IPS-20b (cell line): ENCODE measurements around the gene SRGAP2C.
"Not testable (repeated sequence)": the region's sequence is repeated elsewhere in the genome, so short reads cannot be mapped to it uniquely, and the experiment has no call there.

Source experiments
- H3K27ac ChIP-seq: one replicate; pipeline ENCODE4 v1.5.1; 2013; ENCODE audit warnings: low read length
- H3K27me3 ChIP-seq: 2 replicates; pipeline ENCODE4 v1.6.1; 2013; ENCODE audit warnings: mild to moderate bottlenecking, low read length, inconsistent platforms; ENCODE audit not compliant: insufficient read depth
- H3K36me3 ChIP-seq: 2 replicates; pipeline ENCODE4 v1.6.1; 2013; ENCODE audit warnings: low read depth, mild to moderate bottlenecking, inconsistent platforms, low read length, moderate library complexity; ENCODE audit not compliant: insufficient read depth
- H3K4me1 ChIP-seq: 2 replicates; pipeline ENCODE4 v1.6.1; 2013; ENCODE audit warnings: mild to moderate bottlenecking, control low read depth, inconsistent platforms, low read length, moderate library complexity; ENCODE audit not compliant: insufficient read depth
- H3K4me3 ChIP-seq: 2 replicates; pipeline ENCODE4 v1.5.1; 2013; ENCODE audit warnings: mild to moderate bottlenecking, low read length, inconsistent platforms
- H3K9ac ChIP-seq: 2 replicates; pipeline ENCODE4 v1.6.1; 2013; ENCODE audit warnings: low read depth, mild to moderate bottlenecking, inconsistent platforms, low read length, moderate library complexity
- H3K9me3 ChIP-seq: 2 replicates; pipeline ENCODE4 v1.6.1; 2013; ENCODE audit warnings: mild to moderate bottlenecking, low read depth, low read length, inconsistent platforms; ENCODE audit not compliant: insufficient read depth

Gene SRGAP2C

GRCh38 chr1:121362234-121362883 is 177.6 kb downstream of the SRGAP2C start:
- H3K4me3 ChIP-seq, H3K36me3 ChIP-seq, H3K9ac ChIP-seq, H3K27ac ChIP-seq, H3K4me1 ChIP-seq, H3K9me3 ChIP-seq, H3K27me3 ChIP-seq: not testable (repeated sequence)

- H3K4me1 ChIP-seq, H3K4me3 ChIP-seq, H3K9me3 ChIP-seq, H3K9ac ChIP-seq, H3K27ac ChIP-seq, H3K36me3 ChIP-seq, H3K27me3 ChIP-seq: not testable (repeated sequence)
Observed at GRCh38 chr1:121365316-121365715, 180.5 kb downstream of the SRGAP2C start.

- H3K4me1 ChIP-seq, H3K27ac ChIP-seq, H3K36me3 ChIP-seq, H3K4me3 ChIP-seq, H3K27me3 ChIP-seq, H3K9me3 ChIP-seq, H3K9ac ChIP-seq: not testable (repeated sequence)
Observed at GRCh38 chr1:121365723-121366122, 180.9 kb downstream of the SRGAP2C start.

GRCh38 chr1:121366171-121366570 is 181.4 kb downstream of the SRGAP2C start:
- not testable (repeated sequence) for H3K36me3 ChIP-seq, H3K4me3 ChIP-seq, H3K27ac ChIP-seq, H3K4me1 ChIP-seq, H3K9me3 ChIP-seq, H3K27me3 ChIP-seq, H3K9ac ChIP-seq

- H3K9ac ChIP-seq, H3K9me3 ChIP-seq, H3K27me3 ChIP-seq: not testable (repeated sequence)
Observed at GRCh38 chr1:121368910-121369309, 184.1 kb downstream of the SRGAP2C start.

GRCh38 chr1:121369959-121370358 is 185.2 kb downstream of the SRGAP2C start:
- H3K4me1 ChIP-seq, H3K9ac ChIP-seq, H3K9me3 ChIP-seq: not testable (repeated sequence)

More at GRCh38 chr1:121368910-121369309, 184.1 kb downstream of the SRGAP2C start:
- H3K4me3 ChIP-seq, H3K27ac ChIP-seq, H3K36me3 ChIP-seq, H3K4me1 ChIP-seq: not testable (repeated sequence)

GRCh38 chr1:121374851-121375367 is 190.1 kb downstream of the SRGAP2C start:
- H3K27me3 ChIP-seq, H3K4me3 ChIP-seq, H3K27ac ChIP-seq, H3K4me1 ChIP-seq, H3K9me3 ChIP-seq, H3K9ac ChIP-seq, H3K36me3 ChIP-seq: not testable (repeated sequence)

More at GRCh38 chr1:121369959-121370358, 185.2 kb downstream of the SRGAP2C start:
- not testable (repeated sequence) for H3K27me3 ChIP-seq, H3K36me3 ChIP-seq, H3K4me3 ChIP-seq, H3K27ac ChIP-seq

- H3K9me3 ChIP-seq, H3K27me3 ChIP-seq, H3K9ac ChIP-seq, H3K36me3 ChIP-seq, H3K27ac ChIP-seq, H3K4me1 ChIP-seq, H3K4me3 ChIP-seq: not testable (repeated sequence)
Observed at GRCh38 chr1:121376986-121377385, 192.2 kb downstream of the SRGAP2C start.

- not testable (repeated sequence) for H3K27ac ChIP-seq, H3K9ac ChIP-seq, H3K4me3 ChIP-seq, H3K36me3 ChIP-seq, H3K27me3 ChIP-seq, H3K4me1 ChIP-seq, H3K9me3 ChIP-seq
Observed at GRCh38 chr1:121378757-121379156, 194.0 kb downstream of the SRGAP2C start.

- not testable (repeated sequence) for H3K27ac ChIP-seq, H3K9ac ChIP-seq, H3K27me3 ChIP-seq, H3K9me3 ChIP-seq, H3K4me3 ChIP-seq, H3K4me1 ChIP-seq, H3K36me3 ChIP-seq
Observed at GRCh38 chr1:121384754-121385153, 200.0 kb downstream of the SRGAP2C start.

- H3K9me3 ChIP-seq, H3K36me3 ChIP-seq: not testable (repeated sequence)
Observed at GRCh38 chr1:121385162-121385561, 200.4 kb downstream of the SRGAP2C start.

GRCh38 chr1:121385563-121386288 is 201.0 kb downstream of the SRGAP2C start:
- not testable (repeated sequence) for H3K9ac ChIP-seq, H3K27ac ChIP-seq, H3K27me3 ChIP-seq, H3K4me1 ChIP-seq, H3K36me3 ChIP-seq, H3K4me3 ChIP-seq, H3K9me3 ChIP-seq

More at GRCh38 chr1:121385162-121385561, 200.4 kb downstream of the SRGAP2C start:
- not testable (repeated sequence) for H3K9ac ChIP-seq, H3K27me3 ChIP-seq, H3K4me3 ChIP-seq, H3K27ac ChIP-seq, H3K4me1 ChIP-seq
